ENCODE results near the gene TMEM191C. TPM values are rescaled to one million over a fixed set of nuclear protein-coding genes. Genes with fewer than 3 reads are reported as not detected.
"Not testable (repeated sequence)": the region's sequence is repeated elsewhere in the genome, so short reads cannot be mapped to it uniquely, and the experiment has no call there.

Gene TMEM191C
- total RNA-seq, 1 donor from 2014 or later, result not detected

- Mint-ChIP-seq H3K4me1 (peaks cover 15% of the 10 kb centered on the region), H3K27me3 (ENCODE audit: insufficient read depth, low read depth) (peaks cover 4% of the 10 kb centered on the region), H3K9me3 (no peaks in the 10 kb centered on the region), H3K36me3 (peaks cover 5% of the 10 kb centered on the region), H3K4me3 (no peak overlapping the region), H3K27ac (no peak overlapping the region)
- Histone ChIP-seq H3K9ac (no peak overlapping the region), H3K27ac (no peak overlapping the region), H3K9me3 (ENCODE audit: low read depth) (no peaks in the 10 kb centered on the region), H3K4me2 (no peak overlapping the region), H4K20me1 (ENCODE audit: low read depth) (peaks cover 50% of the 10 kb centered on the region), H3K36me3 (no peaks in the 10 kb centered on the region), H2AFZ (replicated peaks) (no peak overlapping the region), H3K27me3 (no peaks in the 10 kb centered on the region), H3K79me2 (ENCODE audit: low read depth) (no peaks in the 10 kb centered on the region), H3F3A (ENCODE audit: low read depth) (no peaks in the 10 kb centered on the region), H3K4me1 (peaks cover 7% of the 10 kb centered on the region), H3K4me3 (no peak overlapping the region)
- DNase-seq (ENCODE audit: low spot score), result peak; percentile 41
- TF ChIP-seq EZH2phosphoT487 (IDR thresholded peaks at IDR 0.05) (no peak), EZH2 (IDR thresholded peaks at IDR 0.05) (no peak), CTCF (IDR thresholded peaks at IDR 0.05) (peak; percentile 54)
Observed at GRCh38 chr22:21450320-21450831, 16.8 kb upstream of the TMEM191C start.

DNA sequence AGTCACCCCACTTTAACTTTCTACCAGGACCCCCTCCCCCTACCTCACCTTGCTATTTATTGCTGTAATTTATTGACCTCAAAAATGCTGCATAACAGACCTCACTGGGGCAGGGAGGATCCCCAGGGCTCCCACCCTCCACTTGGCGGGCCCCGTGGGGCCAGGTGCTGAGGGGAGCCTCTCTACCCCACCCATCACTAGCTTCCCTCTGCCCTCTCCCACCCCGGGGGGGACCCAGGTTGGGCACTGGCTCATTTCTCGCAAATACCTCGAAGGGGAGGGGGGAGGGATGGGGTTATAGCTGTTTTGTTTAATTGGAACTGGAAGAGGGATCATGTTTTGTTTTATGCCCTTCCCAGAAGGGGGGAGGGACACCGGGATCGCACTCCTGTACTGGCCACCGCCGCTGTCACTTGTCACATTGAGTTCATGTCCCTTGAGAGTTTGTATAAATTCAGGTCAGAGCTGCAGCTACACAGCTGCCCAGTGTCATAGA, 16.3 kb upstream of the TMEM191C start:
- Histone ChIP-seq H3K4me1 (peaks cover 7% of the 10 kb centered on the region), H3F3A (ENCODE audit: low read depth) (no peaks in the 10 kb centered on the region), H4K20me1 (ENCODE audit: low read depth) (peaks cover 50% of the 10 kb centered on the region), H2AFZ (replicated peaks) (no peak overlapping the region), H3K9me3 (ENCODE audit: low read depth) (no peaks in the 10 kb centered on the region), H3K27me3 (no peaks in the 10 kb centered on the region), H3K4me3 (no peak overlapping the region), H3K9ac (no peak overlapping the region), H3K36me3 (no peaks in the 10 kb centered on the region), H3K4me2 (no peak overlapping the region), H3K79me2 (ENCODE audit: low read depth) (no peaks in the 10 kb centered on the region), H3K27ac (no peak overlapping the region)
- no peak for TF ChIP-seq CTCF (IDR thresholded peaks at IDR 0.05)
- DNase-seq (ENCODE audit: low spot score), result no peak
- peaks cover 5% of the 10 kb centered on the region for H3K36me3 Mint-ChIP-seq
- H3K4me3 Mint-ChIP-seq, result no peak overlapping the region
- no peaks in the 10 kb centered on the region for H3K9me3 Mint-ChIP-seq
- no peak overlapping the region for H3K27ac Mint-ChIP-seq
- H3K27me3 Mint-ChIP-seq (ENCODE audit: insufficient read depth, low read depth), result peaks cover 5% of the 10 kb centered on the region
- H3K4me1 Mint-ChIP-seq, result peaks cover 16% of the 10 kb centered on the region

GRCh38 chr22:21451545-21452520, 15.4 kb upstream of the TMEM191C start:
- H2AFZ ChIP-seq (replicated peaks), result no peak overlapping the region
- H3K4me1 ChIP-seq, result peaks cover 7% of the 10 kb centered on the region
- Mint-ChIP-seq H3K9me3 (no peaks in the 10 kb centered on the region), H3K36me3 (peaks cover 5% of the 10 kb centered on the region), H3K4me1 (peaks cover 20% of the 10 kb centered on the region), H3K4me3 (no peak overlapping the region), H3K27ac (peak overlapping the region; percentile 33), H3K27me3 (ENCODE audit: insufficient read depth, low read depth) (peaks cover 5% of the 10 kb centered on the region)
- TF ChIP-seq EZH2phosphoT487 (IDR thresholded peaks at IDR 0.05), result no peak
- no peak for TF ChIP-seq EZH2 (IDR thresholded peaks at IDR 0.05)
- H3K27ac ChIP-seq, result no peak overlapping the region
- peaks cover 46% of the 10 kb centered on the region for H4K20me1 ChIP-seq (ENCODE audit: low read depth)
- H3K9me3 ChIP-seq (ENCODE audit: low read depth), result no peaks in the 10 kb centered on the region
- no peak overlapping the region for H3K9ac ChIP-seq
- no peaks in the 10 kb centered on the region for H3K79me2 ChIP-seq (ENCODE audit: low read depth)
- DNase-seq (ENCODE audit: low spot score), result peak; percentile 1
- H3K4me2 ChIP-seq, result no peak overlapping the region
- no peaks in the 10 kb centered on the region for H3F3A ChIP-seq (ENCODE audit: low read depth)
- no peaks in the 10 kb centered on the region for H3K27me3 ChIP-seq
- H3K36me3 ChIP-seq, result no peaks in the 10 kb centered on the region
- H3K4me3 ChIP-seq, result no peak overlapping the region

DNA sequence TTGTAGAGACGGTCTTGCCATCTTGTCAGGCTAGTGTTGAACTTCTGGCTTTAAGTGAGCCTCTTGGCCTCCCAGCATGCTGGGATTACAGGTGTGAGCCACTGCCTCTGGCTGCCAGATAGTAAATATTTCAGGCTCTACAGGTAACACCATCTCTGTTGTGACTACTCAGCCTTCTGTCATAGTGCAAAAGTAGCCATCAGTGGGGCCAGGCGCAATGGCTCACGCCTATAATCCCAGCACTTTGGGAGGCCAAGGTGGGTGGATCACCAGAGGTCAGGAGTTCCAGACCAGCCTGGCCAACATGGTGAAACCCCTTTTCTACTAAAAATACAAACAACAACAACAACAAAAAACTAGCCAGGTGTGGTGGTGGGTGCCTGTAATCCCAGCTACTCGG, 14.5 kb upstream of the TMEM191C start:
- not testable (repeated sequence) for H3K27me3 ChIP-seq; H3K9me3 ChIP-seq (ENCODE audit: low read depth); H3K36me3 ChIP-seq; H3F3A ChIP-seq (ENCODE audit: low read depth); H3K9ac ChIP-seq; H3K79me2 ChIP-seq (ENCODE audit: low read depth); H3K4me2 ChIP-seq; H3K27ac Mint-ChIP-seq; H2AFZ ChIP-seq (replicated peaks); H3K27me3 Mint-ChIP-seq (ENCODE audit: insufficient read depth, low read depth); DNase-seq (ENCODE audit: low spot score); H3K27ac ChIP-seq; H3K4me1 ChIP-seq; H3K4me3 ChIP-seq; H3K36me3 Mint-ChIP-seq; H3K9me3 Mint-ChIP-seq; H3K4me3 Mint-ChIP-seq
- peaks cover 38% of the 10 kb centered on the region for H4K20me1 ChIP-seq (ENCODE audit: low read depth)
- H3K4me1 Mint-ChIP-seq, result peaks cover 20% of the 10 kb centered on the region

DNA sequence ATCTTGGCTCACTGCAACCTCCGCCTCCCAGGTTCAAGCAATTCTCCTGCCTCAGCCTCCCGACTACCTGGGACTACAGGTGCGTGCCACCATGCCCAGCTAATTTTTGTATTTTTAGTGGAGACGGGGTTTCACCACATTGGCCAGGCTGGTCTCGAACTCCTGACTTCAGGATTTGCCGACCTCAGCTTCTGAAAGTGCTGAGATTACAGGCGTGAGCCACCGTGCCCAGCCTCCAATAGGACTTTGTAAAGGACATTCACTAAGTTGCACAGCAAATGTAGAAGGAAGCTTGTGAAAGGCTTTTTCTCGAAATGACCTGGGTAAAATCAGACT, 12.2 kb upstream of the TMEM191C start:
- not testable (repeated sequence) for H3K4me1 ChIP-seq; H2AFZ ChIP-seq (replicated peaks); H3K4me3 ChIP-seq; H3K27ac Mint-ChIP-seq; DNase-seq (ENCODE audit: low spot score); H3K27ac ChIP-seq; H3K27me3 ChIP-seq; H3K79me2 ChIP-seq (ENCODE audit: low read depth); H3K4me3 Mint-ChIP-seq; H3K9ac ChIP-seq; H3K9me3 Mint-ChIP-seq; H3K27me3 Mint-ChIP-seq (ENCODE audit: insufficient read depth, low read depth); H3K36me3 Mint-ChIP-seq; H3K9me3 ChIP-seq (ENCODE audit: low read depth); H3K36me3 ChIP-seq; H3F3A ChIP-seq (ENCODE audit: low read depth); H3K4me2 ChIP-seq
- H4K20me1 ChIP-seq (ENCODE audit: low read depth), result peaks cover 15% of the 10 kb centered on the region
- H3K4me1 Mint-ChIP-seq, result peaks cover 16% of the 10 kb centered on the region
